ENCODE data around the gene PLXDC2.

DNA sequence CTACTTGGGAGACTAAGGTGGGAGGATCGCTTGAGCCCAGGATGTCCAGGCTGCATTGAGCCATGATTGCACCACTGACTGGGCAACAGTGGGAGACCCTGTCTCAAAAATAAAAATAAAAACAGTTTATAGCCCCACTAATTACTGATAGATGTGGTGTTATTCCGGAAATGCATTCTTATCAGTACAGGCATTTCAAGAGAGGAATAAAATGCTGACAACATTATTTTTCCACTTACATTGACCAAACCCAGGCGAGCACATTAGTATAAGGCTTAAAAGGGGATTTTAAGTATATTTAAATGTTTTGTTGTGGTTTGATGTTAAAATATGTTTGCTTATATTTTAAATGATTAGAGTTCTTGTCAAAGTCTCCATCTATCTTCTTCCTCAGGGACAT, 359.5 kb downstream of the PLXDC2 start:
- TF ChIP-seq, protein P1, sequence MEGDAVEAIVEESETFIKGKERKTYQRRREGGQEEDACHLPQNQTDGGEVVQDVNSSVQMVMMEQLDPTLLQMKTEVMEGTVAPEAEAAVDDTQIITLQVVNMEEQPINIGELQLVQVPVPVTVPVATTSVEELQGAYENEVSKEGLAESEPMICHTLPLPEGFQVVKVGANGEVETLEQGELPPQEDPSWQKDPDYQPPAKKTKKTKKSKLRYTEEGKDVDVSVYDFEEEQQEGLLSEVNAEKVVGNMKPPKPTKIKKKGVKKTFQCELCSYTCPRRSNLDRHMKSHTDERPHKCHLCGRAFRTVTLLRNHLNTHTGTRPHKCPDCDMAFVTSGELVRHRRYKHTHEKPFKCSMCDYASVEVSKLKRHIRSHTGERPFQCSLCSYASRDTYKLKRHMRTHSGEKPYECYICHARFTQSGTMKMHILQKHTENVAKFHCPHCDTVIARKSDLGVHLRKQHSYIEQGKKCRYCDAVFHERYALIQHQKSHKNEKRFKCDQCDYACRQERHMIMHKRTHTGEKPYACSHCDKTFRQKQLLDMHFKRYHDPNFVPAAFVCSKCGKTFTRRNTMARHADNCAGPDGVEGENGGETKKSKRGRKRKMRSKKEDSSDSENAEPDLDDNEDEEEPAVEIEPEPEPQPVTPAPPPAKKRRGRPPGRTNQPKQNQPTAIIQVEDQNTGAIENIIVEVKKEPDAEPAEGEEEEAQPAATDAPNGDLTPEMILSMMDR (IDR thresholded peaks at IDR 0.05), result no peak
- TF ChIP-seq POLR2A (IDR thresholded peaks at IDR 0.05), result no peak
- no peak for TF ChIP-seq POLR2AphosphoS5 (IDR thresholded peaks at IDR 0.05)
